Dendritic cell treated with granulocyte-macrophage colony-stimulating factor and Interleukin-4, amounts not matched to agents 40 ng/mL and 50 ng/mL, for 4 days (primary cell): ENCODE measurements around the gene GRHL1.
"Not testable (repeated sequence)": the region's sequence is repeated elsewhere in the genome, so short reads cannot be mapped to it uniquely, and the experiment has no call there.

Source experiments
- H3K27ac Mint-ChIP-seq: one replicate; pipeline ENCODE4 v1.8.0; 2022; ENCODE audit warnings: mild to moderate bottlenecking, mixed read lengths
- H3K27me3 Mint-ChIP-seq: one replicate; pipeline ENCODE4 v1.8.0; 2022; ENCODE audit warnings: mild to moderate bottlenecking, mixed read lengths
- H3K36me3 Mint-ChIP-seq: one replicate; pipeline ENCODE4 v1.8.0; 2022; ENCODE audit warnings: low read depth, mixed read lengths
- H3K4me1 Mint-ChIP-seq: one replicate; pipeline ENCODE4 v1.8.0; 2022; ENCODE audit warnings: low read depth, mixed read lengths
- H3K4me3 Mint-ChIP-seq: one replicate; pipeline ENCODE4 v1.8.0; 2022; ENCODE audit warnings: mild to moderate bottlenecking, moderate library complexity, mixed read lengths
- H3K9me3 Mint-ChIP-seq: one replicate; pipeline ENCODE4 v1.8.0; 2022; ENCODE audit warnings: mixed read lengths
- intact Hi-C: fragments of 100-400 bp; cut with micrococcal nuclease; formaldehyde crosslinking; loops from one replicate; pipeline ENCODE4 v1.15.0; 2022

Gene GRHL1

DNA sequence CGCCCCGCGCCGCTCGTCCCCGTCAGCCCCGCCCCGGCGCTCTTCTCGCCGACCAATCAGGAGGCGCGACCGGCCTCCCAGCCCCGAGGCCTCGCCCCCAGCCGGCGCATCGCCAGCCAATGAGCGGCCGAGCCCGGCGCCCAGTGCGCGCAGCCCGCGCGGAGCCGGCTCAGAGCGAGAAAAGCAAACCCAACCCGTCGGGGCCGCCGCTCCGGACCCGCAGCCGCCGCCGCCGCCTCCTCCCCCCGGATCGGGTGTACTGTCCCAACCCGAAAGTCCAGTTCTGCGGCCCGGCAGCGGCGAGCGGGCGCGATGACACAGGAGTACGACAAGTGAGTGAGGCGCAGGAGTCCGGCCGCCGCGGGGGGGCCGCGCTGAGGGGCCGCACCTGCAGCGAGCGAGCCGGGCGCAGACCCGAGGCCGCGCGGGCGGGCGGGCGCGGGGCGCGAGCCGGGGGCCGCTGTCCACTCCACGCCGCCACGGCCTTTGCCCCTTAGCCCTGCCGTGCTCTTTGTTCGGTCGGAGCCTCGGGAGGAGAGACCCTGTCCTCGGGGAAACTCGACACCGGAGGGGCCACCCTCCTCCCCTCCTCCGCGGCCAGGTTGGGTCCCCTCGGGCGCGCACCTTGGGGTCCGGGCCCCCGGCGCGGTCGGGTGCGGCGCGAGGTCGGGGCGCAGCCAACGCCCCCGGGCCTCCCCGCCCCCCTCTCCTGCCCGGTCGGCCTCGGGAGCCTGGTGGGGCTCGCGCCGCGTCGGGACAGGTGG is at the start of gene GRHL1:
TSS of gene GRHL1 (plus strand) at position 172 of the 764 bp plus-strand sequence. CDS start at position 313, 141 bp downstream.
- H3K27me3 Mint-ChIP-seq: peaks cover 70% of the 10 kb centered on the region
- H3K4me1 Mint-ChIP-seq: peaks cover 20% of the 10 kb centered on the region
- intact Hi-C loops: no loop called here
- H3K27ac Mint-ChIP-seq: peak within 1 kb of the TSS; percentile 58
- no peaks in the 10 kb centered on the region for H3K36me3 Mint-ChIP-seq
- peak within 1 kb of the TSS; percentile 93 for H3K4me3 Mint-ChIP-seq
- H3K9me3 Mint-ChIP-seq: no peaks in the 10 kb centered on the region

DNA sequence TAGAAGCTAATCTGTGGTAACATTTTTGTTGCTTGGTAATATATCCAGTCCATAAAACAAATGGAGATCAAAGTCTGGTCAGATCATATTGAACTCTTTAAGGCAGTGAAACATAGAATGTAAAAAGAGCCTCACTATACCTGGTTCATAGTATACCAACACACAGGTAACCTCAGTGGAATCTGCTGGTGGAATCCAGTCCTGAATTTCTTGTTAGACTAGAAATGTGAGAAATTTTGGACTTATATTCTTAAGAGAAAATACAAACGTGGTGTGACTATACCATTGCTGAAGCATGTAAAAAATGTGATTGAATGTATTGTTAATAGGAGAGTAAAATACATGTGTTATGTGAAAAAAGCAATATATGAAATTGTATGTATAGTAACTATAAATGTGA is 46.1 kb upstream of the GRHL1 start:
- peaks cover 26% of the 10 kb centered on the region for H3K36me3 Mint-ChIP-seq
- no peaks in the 10 kb centered on the region for H3K9me3 Mint-ChIP-seq
- intact Hi-C loops: no loop called here
- no peak overlapping the region for H3K4me3 Mint-ChIP-seq
- no peaks in the 10 kb centered on the region for H3K4me1 Mint-ChIP-seq
- no peaks in the 10 kb centered on the region for H3K27me3 Mint-ChIP-seq
- no peak overlapping the region for H3K27ac Mint-ChIP-seq

- Mint-ChIP-seq H3K4me3 (no peak overlapping the region), H3K9me3 (no peaks in the 10 kb centered on the region), H3K27ac (no peak overlapping the region), H3K4me1 (no peaks in the 10 kb centered on the region), H3K36me3 (peaks cover 35% of the 10 kb centered on the region), H3K27me3 (no peaks in the 10 kb centered on the region)
- intact Hi-C loops: no loop called here
These were observed 44.1 kb upstream of the GRHL1 start for GRCh38 chr2:9907402-9907801.

DNA sequence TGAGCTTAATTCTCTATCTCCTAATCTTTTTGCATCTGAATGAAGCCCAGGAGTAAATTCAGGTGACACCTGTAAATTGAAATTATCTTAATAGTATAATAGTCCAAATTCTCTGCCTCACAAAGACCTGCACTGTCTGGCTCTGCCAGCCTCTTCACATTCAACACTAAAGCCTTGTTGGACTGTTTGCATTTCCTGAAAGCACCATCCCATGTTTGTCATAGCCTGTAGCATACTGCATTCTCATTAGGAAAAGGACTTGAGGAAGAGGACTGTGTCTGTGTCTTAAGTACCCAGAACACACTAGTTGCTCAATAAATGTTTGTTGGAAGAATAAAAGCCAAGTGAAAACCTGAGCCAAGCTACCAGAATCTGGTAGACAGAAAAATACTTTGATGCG is 42.9 kb upstream of the GRHL1 start:
- Mint-ChIP-seq H3K4me3 (no peak overlapping the region), H3K4me1 (no peaks in the 10 kb centered on the region), H3K27me3 (no peaks in the 10 kb centered on the region), H3K9me3 (no peaks in the 10 kb centered on the region), H3K36me3 (peaks cover 47% of the 10 kb centered on the region), H3K27ac (no peak overlapping the region)
- intact Hi-C loops: no loop called here

- Mint-ChIP-seq H3K4me1 (no peaks in the 10 kb centered on the region), H3K9me3 (no peaks in the 10 kb centered on the region), H3K27ac (no peak overlapping the region), H3K4me3 (no peak overlapping the region), H3K27me3 (no peaks in the 10 kb centered on the region), H3K36me3 (peaks cover 51% of the 10 kb centered on the region)
- intact Hi-C loops: no loop called here
These were observed 42.4 kb upstream of the GRHL1 start for GRCh38 chr2:9909106-9909505.

DNA sequence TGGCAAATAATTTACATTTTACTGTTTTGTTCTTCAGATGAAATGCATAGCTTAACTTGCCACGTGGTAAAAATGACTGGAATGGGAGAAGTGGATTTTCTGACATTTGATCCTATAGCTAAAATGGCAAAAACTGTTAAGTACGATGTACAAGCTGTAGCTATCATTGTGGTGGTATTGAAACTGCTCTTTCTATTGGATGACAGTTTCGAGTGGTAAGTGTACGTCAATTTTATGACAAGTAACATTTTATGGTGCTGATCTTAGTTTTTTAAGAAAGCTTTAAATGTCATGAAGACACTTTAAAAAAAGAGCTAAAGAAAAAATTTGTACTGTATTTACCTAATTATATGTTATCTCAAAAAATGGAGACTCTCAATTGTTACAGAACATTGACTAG is 40.8 kb upstream of the GRHL1 start:
- peaks cover 57% of the 10 kb centered on the region for H3K36me3 Mint-ChIP-seq
- intact Hi-C loops: no loop called here
- no peak overlapping the region for H3K27ac Mint-ChIP-seq
- no peaks in the 10 kb centered on the region for H3K4me1 Mint-ChIP-seq
- H3K27me3 Mint-ChIP-seq: no peaks in the 10 kb centered on the region
- no peaks in the 10 kb centered on the region for H3K9me3 Mint-ChIP-seq
- no peak overlapping the region for H3K4me3 Mint-ChIP-seq

- H3K27ac Mint-ChIP-seq: no peak overlapping the region
- H3K9me3 Mint-ChIP-seq: no peaks in the 10 kb centered on the region
- H3K4me1 Mint-ChIP-seq: no peaks in the 10 kb centered on the region
- no peak overlapping the region for H3K4me3 Mint-ChIP-seq
- intact Hi-C loops: no loop called here
- no peaks in the 10 kb centered on the region for H3K27me3 Mint-ChIP-seq
- H3K36me3 Mint-ChIP-seq: peaks cover 54% of the 10 kb centered on the region
These were observed 39.0 kb upstream of the GRHL1 start for GRCh38 chr2:9912468-9912867.

- H3K9me3 Mint-ChIP-seq: no peaks in the 10 kb centered on the region
- H3K27me3 Mint-ChIP-seq: no peaks in the 10 kb centered on the region
- H3K4me1 Mint-ChIP-seq: no peaks in the 10 kb centered on the region
- no peak overlapping the region for H3K4me3 Mint-ChIP-seq
- intact Hi-C loops: no loop called here
- no peak overlapping the region for H3K27ac Mint-ChIP-seq
- H3K36me3 Mint-ChIP-seq: peaks cover 49% of the 10 kb centered on the region
These were observed 37.0 kb upstream of the GRHL1 start for GRCh38 chr2:9914384-9915065.

DNA sequence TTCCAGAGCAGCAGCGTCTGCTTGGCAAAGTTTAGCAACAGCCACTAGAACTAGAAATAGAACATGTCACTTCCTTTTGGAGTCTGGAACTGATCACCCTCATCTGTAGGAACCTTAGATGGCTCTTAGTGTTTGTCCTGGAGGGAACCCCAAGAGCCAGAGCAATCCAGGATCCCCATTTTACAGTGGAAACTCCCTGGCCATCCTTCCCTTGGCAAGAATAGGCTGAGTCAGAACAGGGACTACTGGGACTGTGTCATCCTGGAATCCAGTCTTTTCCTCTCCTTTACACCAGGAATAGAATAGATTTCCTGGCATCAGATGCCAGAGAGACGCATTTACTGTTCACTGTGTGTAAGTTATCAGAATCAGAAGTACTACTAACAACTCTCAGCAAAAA is 33.2 kb upstream of the GRHL1 start:
- no peak overlapping the region for H3K4me3 Mint-ChIP-seq
- H3K27me3 Mint-ChIP-seq: no peaks in the 10 kb centered on the region
- intact Hi-C loops: no loop called here
- no peaks in the 10 kb centered on the region for H3K4me1 Mint-ChIP-seq
- H3K9me3 Mint-ChIP-seq: no peaks in the 10 kb centered on the region
- no peak overlapping the region for H3K27ac Mint-ChIP-seq
- H3K36me3 Mint-ChIP-seq: peaks cover 57% of the 10 kb centered on the region

GRCh38 chr2:9919512-9919911 is 32.0 kb upstream of the GRHL1 start:
- Mint-ChIP-seq H3K4me1 (no peaks in the 10 kb centered on the region), H3K9me3 (no peaks in the 10 kb centered on the region), H3K4me3 (no peak overlapping the region), H3K27me3 (no peaks in the 10 kb centered on the region), H3K36me3 (peaks cover 45% of the 10 kb centered on the region), H3K27ac (no peak overlapping the region)
- intact Hi-C loops: no loop called here

GRCh38 chr2:9927020-9927419 is 24.5 kb upstream of the GRHL1 start:
- H3K27me3 Mint-ChIP-seq, H3K4me3 Mint-ChIP-seq, H3K9me3 Mint-ChIP-seq, intact Hi-C loops, H3K4me1 Mint-ChIP-seq, H3K27ac Mint-ChIP-seq: not testable (repeated sequence)
- H3K36me3 Mint-ChIP-seq: peaks cover 52% of the 10 kb centered on the region

DNA sequence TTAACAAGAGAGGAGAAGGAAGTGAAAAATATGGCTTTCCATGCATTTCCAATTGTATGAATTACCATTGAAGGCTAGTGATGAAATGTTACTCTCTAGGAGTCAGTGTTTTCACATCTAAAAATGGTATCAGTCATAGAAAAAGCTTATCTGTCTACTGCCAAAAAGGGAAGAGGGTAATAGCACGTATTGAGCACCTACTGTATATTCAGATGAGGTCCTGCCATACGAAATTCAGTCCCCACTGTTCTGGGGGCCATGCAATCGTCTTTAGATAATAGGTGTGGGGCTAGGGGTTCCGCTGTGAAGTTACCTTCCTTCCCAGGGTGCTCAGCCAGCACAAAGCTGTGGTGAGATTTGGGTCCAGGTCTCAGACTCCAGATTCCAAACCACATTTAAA is 14.2 kb upstream of the GRHL1 start:
- Mint-ChIP-seq H3K36me3 (peaks cover 19% of the 10 kb centered on the region), H3K27ac (no peak overlapping the region), H3K4me3 (no peak overlapping the region), H3K4me1 (no peaks in the 10 kb centered on the region), H3K27me3 (peaks cover 10% of the 10 kb centered on the region), H3K9me3 (no peaks in the 10 kb centered on the region)
- intact Hi-C loops: no loop called here

- Mint-ChIP-seq H3K36me3 (peaks cover 11% of the 10 kb centered on the region), H3K27ac (no peak overlapping the region), H3K27me3 (peaks cover 13% of the 10 kb centered on the region), H3K4me1 (no peaks in the 10 kb centered on the region), H3K4me3 (no peak overlapping the region), H3K9me3 (no peaks in the 10 kb centered on the region)
- intact Hi-C loops: no loop called here
These were observed 13.5 kb upstream of the GRHL1 start for GRCh38 chr2:9937968-9938367.

- no peak overlapping the region for H3K27ac Mint-ChIP-seq
- intact Hi-C loops: no loop called here
- H3K4me3 Mint-ChIP-seq: no peak overlapping the region
- H3K36me3 Mint-ChIP-seq: no peaks in the 10 kb centered on the region
- H3K9me3 Mint-ChIP-seq: no peaks in the 10 kb centered on the region
- peaks cover 24% of the 10 kb centered on the region for H3K27me3 Mint-ChIP-seq
- H3K4me1 Mint-ChIP-seq: no peaks in the 10 kb centered on the region
These were observed 11.7 kb upstream of the GRHL1 start for GRCh38 chr2:9939587-9940485.
